Astrocyte (in vitro differentiated cells and primary cell): ENCODE results near the gene ATF7. TPM values are rescaled to one million over a fixed set of nuclear protein-coding genes. Genes with fewer than 3 reads are reported as not detected.

Experiments
- DNase-seq: peaks from one replicate; pipeline ENCODE4 v3.0.0-alpha.2; 2010; ENCODE audit warnings: low read depth
- FAIRE-seq: peaks from 2 replicates; lab custom pipeline; 2011; peaks lifted over from hg19 to GRCh38; lab: Jason Lieb, UNC
- H2AFZ ChIP-seq: 2 replicates; pipeline ENCODE4 v1.6.0; 2012; ENCODE audit warnings: low read depth, low read length, inconsistent platforms
- H3K27ac ChIP-seq: 2 replicates; pipeline ENCODE4 v1.5.1; 2011; ENCODE audit warnings: low read depth, low read length, inconsistent platforms
- H3K27me3 ChIP-seq: 2 replicates; pipeline ENCODE4 v1.6.0; 2011; ENCODE audit warnings: low read length, inconsistent platforms; ENCODE audit not compliant: insufficient read depth
- H3K36me3 ChIP-seq: 2 replicates; pipeline ENCODE4 v1.5.1; 2011; ENCODE audit warnings: low read length, inconsistent platforms; ENCODE audit not compliant: insufficient read depth
- H3K4me1 ChIP-seq: 2 replicates; pipeline ENCODE4 v1.5.1; 2011; ENCODE audit warnings: low read length, inconsistent platforms; ENCODE audit not compliant: insufficient read depth
- H3K4me2 ChIP-seq: 2 replicates; pipeline ENCODE4 v1.6.0; 2012; ENCODE audit warnings: low read length, inconsistent platforms
- H3K4me3 ChIP-seq: 2 replicates; pipeline ENCODE4 v1.5.1; 2011; ENCODE audit warnings: low read depth, mild to moderate bottlenecking, low read length, inconsistent platforms; ENCODE audit not compliant: insufficient read depth
- H3K79me2 ChIP-seq: 2 replicates; pipeline ENCODE4 v1.6.0; 2012; ENCODE audit warnings: mild to moderate bottlenecking, low read length, inconsistent platforms; ENCODE audit not compliant: insufficient read depth
- H3K9ac ChIP-seq: 2 replicates; pipeline ENCODE4 v1.6.0; 2012; ENCODE audit warnings: mild to moderate bottlenecking, low read length, inconsistent platforms
- H3K9me3 ChIP-seq: 2 replicates; pipeline ENCODE4 v1.5.1; 2012; ENCODE audit warnings: low read depth, mild to moderate bottlenecking, low read length, inconsistent platforms; ENCODE audit not compliant: insufficient read depth
- H4K20me1 ChIP-seq: 2 replicates; pipeline ENCODE4 v1.6.0; 2012; ENCODE audit warnings: low read length, inconsistent platforms; ENCODE audit not compliant: insufficient read depth
- H3K27ac Mint-ChIP-seq: one replicate; pipeline ENCODE4 v1.8.0; 2021; ENCODE audit warnings: mild to moderate bottlenecking, mixed read lengths; ENCODE audit not compliant: unreplicated experiment
- H3K27me3 Mint-ChIP-seq: one replicate; pipeline ENCODE4 v1.8.0; 2021; ENCODE audit warnings: low read depth, mixed read lengths; ENCODE audit not compliant: unreplicated experiment
- H3K36me3 Mint-ChIP-seq: one replicate; pipeline ENCODE4 v1.8.0; 2021; ENCODE audit warnings: low read depth, mixed read lengths; ENCODE audit not compliant: unreplicated experiment
- H3K4me1 Mint-ChIP-seq: one replicate; pipeline ENCODE4 v1.8.0; 2021; ENCODE audit warnings: low read depth, mixed read lengths; ENCODE audit not compliant: unreplicated experiment
- H3K4me3 Mint-ChIP-seq: one replicate; pipeline ENCODE4 v1.8.0; 2021; ENCODE audit warnings: mild to moderate bottlenecking, moderate library complexity, mixed read lengths; ENCODE audit not compliant: unreplicated experiment
- H3K9me3 Mint-ChIP-seq: one replicate; pipeline ENCODE4 v1.8.0; 2021; ENCODE audit warnings: mild to moderate bottlenecking, mixed read lengths; ENCODE audit not compliant: unreplicated experiment
- EZH2 ChIP-seq: IDR thresholded peaks from 2 replicates; pipeline ENCODE4 v1.6.1; 2012; ENCODE audit warnings: mild to moderate bottlenecking, low read length, inconsistent platforms; ENCODE audit not compliant: insufficient read depth
- total RNA-seq: library from RNA; stranded (reverse); gene quantifications from 2 replicates; pipeline ENCODE4 v1.2.1, GENCODE V29; 2021
- TF ChIP-seq, protein P1 (sequence below): IDR thresholded peaks from 2 replicates; pipeline ENCODE4 v1.5.1; 2011; ENCODE audit warnings: low read depth, mild to moderate bottlenecking, inconsistent platforms, low read length, moderate library complexity; ENCODE audit not compliant: insufficient read depth

Gene ATF7
- total RNA-seq, 1 donor from 2014 or later = 38.3 TPM

DNA sequence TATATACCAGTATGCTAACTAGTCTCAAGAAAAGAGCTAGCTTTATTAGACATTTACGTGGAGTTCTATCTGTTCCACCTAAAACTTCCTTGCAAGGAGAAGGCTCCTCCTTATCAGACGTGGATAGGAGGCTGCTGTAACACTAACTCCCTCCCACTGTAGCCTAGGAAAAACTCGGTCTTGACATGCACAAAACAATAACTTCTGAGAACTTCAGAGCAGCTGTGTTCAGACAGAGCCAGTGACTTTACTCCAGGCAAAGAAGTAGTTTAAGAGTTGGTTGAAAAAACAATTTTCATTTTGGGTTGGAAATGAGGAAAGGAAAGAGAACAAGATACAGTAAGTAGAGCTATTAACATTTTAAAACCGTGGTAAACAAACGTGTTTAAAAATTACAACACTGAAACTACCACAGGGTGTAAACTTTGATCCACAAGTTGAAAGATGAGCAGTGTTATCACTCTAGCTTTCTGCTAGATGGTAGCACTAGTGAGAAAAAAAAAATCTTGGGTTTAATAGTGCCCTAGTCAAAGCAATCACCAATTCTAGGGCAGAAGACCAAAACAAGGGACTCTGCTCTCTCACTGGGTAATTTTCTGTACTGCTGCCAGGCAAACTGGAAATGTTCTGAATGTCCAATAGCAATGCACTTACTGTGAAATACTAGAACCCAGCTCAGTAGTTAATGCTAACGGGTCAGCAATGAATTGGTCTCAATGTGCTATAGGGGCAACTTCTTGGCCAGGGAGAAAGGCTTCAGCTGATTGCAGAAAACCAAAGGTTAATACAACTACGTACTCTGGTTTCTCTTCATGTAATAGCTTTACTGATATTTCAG, 2.4 kb downstream of the ATF7 start:
- H3K9me3 Mint-ChIP-seq = no peaks in the 10 kb centered on the region
- Histone ChIP-seq H4K20me1 (peaks cover 29% of the 10 kb centered on the region), H3K4me2 (peak overlapping the region; percentile 86), H3K4me1 (peaks cover 15% of the 10 kb centered on the region), H3K79me2 (peaks cover 68% of the 10 kb centered on the region), H3K36me3 (no peaks in the 10 kb centered on the region), H2AFZ (no peak overlapping the region), H3K9ac (peak overlapping the region; percentile 97), H3K9me3 (no peaks in the 10 kb centered on the region), H3K27me3 (no peaks in the 10 kb centered on the region), H3K27ac (no peak overlapping the region), H3K4me3 (peak overlapping the region; percentile 81)
- H3K27ac Mint-ChIP-seq = no peak overlapping the region
- peak; percentile 59 for DNase-seq
- H3K4me3 Mint-ChIP-seq = peak overlapping the region; percentile 98
- H3K4me1 Mint-ChIP-seq = peaks cover 13% of the 10 kb centered on the region
- H3K36me3 Mint-ChIP-seq = peaks cover 2% of the 10 kb centered on the region
- no peak for TF ChIP-seq EZH2
- TF ChIP-seq, protein P1, sequence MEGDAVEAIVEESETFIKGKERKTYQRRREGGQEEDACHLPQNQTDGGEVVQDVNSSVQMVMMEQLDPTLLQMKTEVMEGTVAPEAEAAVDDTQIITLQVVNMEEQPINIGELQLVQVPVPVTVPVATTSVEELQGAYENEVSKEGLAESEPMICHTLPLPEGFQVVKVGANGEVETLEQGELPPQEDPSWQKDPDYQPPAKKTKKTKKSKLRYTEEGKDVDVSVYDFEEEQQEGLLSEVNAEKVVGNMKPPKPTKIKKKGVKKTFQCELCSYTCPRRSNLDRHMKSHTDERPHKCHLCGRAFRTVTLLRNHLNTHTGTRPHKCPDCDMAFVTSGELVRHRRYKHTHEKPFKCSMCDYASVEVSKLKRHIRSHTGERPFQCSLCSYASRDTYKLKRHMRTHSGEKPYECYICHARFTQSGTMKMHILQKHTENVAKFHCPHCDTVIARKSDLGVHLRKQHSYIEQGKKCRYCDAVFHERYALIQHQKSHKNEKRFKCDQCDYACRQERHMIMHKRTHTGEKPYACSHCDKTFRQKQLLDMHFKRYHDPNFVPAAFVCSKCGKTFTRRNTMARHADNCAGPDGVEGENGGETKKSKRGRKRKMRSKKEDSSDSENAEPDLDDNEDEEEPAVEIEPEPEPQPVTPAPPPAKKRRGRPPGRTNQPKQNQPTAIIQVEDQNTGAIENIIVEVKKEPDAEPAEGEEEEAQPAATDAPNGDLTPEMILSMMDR = no peak
- no peak for FAIRE-seq
- no peaks in the 10 kb centered on the region for H3K27me3 Mint-ChIP-seq

DNA sequence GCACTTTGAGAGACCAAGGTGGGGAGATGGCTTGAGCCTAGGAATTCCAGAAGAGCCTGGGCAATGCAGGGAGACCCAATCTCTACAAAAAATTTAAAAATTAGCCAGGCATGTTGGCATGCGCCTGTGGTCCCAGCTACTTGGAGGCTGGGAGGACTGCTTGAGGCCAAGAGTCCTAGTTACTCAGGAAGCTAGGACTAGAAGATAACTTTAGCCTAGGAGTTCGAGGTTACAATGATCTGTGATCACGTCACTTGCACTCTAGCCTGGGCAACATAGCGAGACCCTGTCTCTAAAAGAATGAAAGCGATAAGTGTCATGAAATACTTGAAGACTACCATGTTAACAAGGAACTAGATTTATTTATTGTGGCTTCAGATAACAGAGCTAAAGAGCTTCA, 3.5 kb downstream of the ATF7 start:
- DNase-seq (no peak), FAIRE-seq (no peak)
- H3K27ac ChIP-seq = no peak overlapping the region
- peaks cover 15% of the 10 kb centered on the region for H3K4me1 ChIP-seq
- no peaks in the 10 kb centered on the region for H3K27me3 ChIP-seq
- peaks cover 78% of the 10 kb centered on the region for H3K79me2 ChIP-seq
- H3K9me3 Mint-ChIP-seq = no peaks in the 10 kb centered on the region
- no peak overlapping the region for H3K9ac ChIP-seq
- no peaks in the 10 kb centered on the region for H3K27me3 Mint-ChIP-seq
- no peak overlapping the region for H2AFZ ChIP-seq
- peaks cover 13% of the 10 kb centered on the region for H3K4me1 Mint-ChIP-seq
- H4K20me1 ChIP-seq = peaks cover 39% of the 10 kb centered on the region
- no peak for TF ChIP-seq EZH2
- TF ChIP-seq, protein P1 = no peak
- no peaks in the 10 kb centered on the region for H3K9me3 ChIP-seq
- H3K4me3 ChIP-seq = no peak overlapping the region
- H3K4me3 Mint-ChIP-seq = peak overlapping the region; percentile 20
- no peak overlapping the region for H3K27ac Mint-ChIP-seq
- peaks cover 2% of the 10 kb centered on the region for H3K36me3 Mint-ChIP-seq
- no peaks in the 10 kb centered on the region for H3K36me3 ChIP-seq
- H3K4me2 ChIP-seq = peak overlapping the region; percentile 86

DNA sequence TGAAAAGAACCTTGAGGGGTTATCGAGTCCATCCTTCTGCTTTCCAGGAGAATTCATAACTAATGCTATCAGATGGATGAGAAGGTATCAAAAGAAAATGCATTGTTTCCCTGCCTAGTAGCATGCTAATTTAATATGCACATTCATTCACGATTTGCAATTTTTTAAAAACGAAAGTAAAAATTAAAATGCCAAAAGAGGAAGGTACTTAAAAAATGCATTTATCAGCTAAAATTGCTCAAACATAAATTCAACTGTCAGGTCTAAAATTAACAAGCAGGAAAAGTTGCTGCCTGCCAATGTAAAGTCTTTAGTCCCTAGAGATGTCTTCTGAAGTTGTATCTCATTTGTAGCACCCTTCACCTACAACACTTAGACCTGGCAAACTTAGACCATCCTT, 7.9 kb downstream of the ATF7 start:
- Mint-ChIP-seq H3K27me3 (no peaks in the 10 kb centered on the region), H3K4me1 (peaks cover 3% of the 10 kb centered on the region), H3K36me3 (no peaks in the 10 kb centered on the region), H3K27ac (no peak overlapping the region), H3K4me3 (no peak overlapping the region), H3K9me3 (no peaks in the 10 kb centered on the region)
- Histone ChIP-seq H3K27me3 (no peaks in the 10 kb centered on the region), H4K20me1 (peaks cover 58% of the 10 kb centered on the region), H3K4me3 (no peak overlapping the region), H3K4me1 (peaks cover 2% of the 10 kb centered on the region), H3K36me3 (no peaks in the 10 kb centered on the region), H2AFZ (no peak overlapping the region), H3K79me2 (peaks cover 93% of the 10 kb centered on the region), H3K9ac (no peak overlapping the region), H3K4me2 (peak overlapping the region; percentile 19), H3K27ac (no peak overlapping the region), H3K9me3 (no peaks in the 10 kb centered on the region)
- TF ChIP-seq, protein P1 = no peak
- no peak for TF ChIP-seq EZH2
- FAIRE-seq (no peak), DNase-seq (no peak)
